HG03565 (cell line): ENCODE data around the gene PAX7.
"Not testable (repeated sequence)": the region's sequence is repeated elsewhere in the genome, so short reads cannot be mapped to it uniquely, and the experiment has no call there.

ENCODE experiments used
- ATAC-seq: cut with Tn5 transposase; IDR thresholded peaks from one replicate; pipeline ENCODE4 v1.9.1; 2021; ENCODE audit warnings: mild to moderate bottlenecking, moderate library complexity; ENCODE audit not compliant: unreplicated experiment

Gene PAX7

DNA sequence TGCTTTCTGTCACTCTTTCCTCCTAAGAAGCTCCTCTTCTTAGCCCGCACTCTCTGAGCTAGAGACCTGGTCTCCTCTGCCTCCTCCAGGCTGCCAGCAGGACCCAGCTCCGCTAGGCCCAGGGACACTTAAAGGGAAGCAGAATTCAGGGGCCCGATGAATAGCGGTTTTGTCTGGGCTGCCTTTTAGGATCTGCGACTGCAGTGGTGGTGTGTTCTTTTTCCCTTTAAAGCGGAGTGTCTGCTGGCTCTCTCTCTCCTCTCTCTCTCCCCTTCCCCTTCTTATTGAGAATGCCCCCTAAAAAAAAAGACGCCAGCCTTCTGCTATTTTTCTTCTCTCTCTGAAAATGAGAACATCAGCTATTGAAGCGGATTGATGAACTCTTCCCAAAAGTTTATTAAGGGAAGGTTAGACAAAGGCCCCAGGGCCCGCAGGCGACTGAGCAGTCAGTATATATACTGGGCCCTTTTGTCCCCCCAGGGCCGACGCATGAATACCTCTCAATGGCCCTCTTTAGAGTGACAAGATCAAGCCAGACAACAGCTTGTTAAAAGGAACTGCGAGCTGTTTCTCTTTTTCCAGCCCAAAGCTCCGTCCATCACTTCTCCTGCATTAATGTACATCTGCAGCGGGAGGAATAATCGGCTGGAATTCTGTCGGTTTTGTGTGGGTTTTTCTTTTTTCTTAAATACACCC, 27.0 kb downstream of the PAX7 start:
- ATAC-seq: no peak

DNA sequence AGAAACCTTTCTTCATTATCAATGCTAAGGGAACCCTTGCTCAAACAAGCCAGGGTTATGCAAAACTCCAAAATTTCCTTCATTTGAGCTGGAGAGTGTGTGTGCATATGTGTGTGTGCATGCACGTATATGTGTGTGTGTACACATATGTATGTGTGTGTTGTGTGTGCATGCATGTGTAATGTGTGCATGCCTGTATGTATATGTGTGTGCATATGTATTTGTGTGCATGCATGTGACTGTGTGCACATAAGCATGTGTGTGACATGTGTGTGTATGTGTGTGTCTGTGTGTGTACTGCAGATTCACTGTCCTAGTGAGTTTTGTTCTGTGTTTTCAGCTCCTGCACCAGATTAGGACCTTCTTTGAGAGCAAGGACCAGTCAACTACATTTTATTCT, 28.2 kb downstream of the PAX7 start:
- ATAC-seq: no peak

DNA sequence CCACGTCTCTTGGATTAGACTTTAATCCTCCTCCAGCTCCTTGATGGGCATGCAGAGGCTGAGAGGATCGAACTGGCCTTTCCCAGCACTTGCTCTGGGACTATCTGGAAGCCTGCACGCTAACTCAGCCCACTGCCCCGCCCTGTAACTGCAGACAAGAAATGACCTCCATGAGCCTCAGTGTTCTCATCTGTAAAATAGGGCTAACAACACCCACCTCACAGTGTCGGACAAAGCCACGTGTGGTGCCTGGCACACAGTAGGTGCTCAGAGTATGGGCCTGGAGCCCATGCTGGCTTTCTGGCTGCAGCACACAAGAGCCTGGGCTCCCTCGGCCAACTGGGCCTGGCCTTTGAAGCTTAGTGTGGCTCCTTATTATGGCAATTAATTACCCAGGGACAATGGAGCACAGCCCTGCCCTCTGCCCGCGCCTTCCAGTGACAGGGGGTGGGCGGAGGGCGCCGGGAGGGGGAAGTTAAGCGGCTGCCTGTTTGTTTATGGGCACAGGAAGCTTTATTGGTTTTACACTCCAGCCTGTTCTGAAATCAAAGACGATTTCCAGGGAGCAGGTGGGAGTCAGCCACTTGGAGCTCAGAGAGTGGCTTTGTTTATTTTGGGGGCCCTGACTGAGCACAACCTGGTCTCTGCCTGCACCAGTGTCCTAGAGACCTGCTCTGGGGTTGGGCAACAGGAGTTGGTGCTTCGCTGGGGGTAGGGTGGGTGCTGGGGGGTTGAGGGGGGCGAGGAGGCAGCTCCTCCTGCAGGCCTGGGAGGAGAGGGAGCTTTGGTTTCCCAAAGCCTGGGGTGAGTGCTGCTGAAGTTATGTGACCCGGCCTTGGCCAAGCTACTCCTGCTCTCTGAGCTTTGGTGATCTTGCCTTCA, 31.0 kb downstream of the PAX7 start:
- ATAC-seq: no peak

DNA sequence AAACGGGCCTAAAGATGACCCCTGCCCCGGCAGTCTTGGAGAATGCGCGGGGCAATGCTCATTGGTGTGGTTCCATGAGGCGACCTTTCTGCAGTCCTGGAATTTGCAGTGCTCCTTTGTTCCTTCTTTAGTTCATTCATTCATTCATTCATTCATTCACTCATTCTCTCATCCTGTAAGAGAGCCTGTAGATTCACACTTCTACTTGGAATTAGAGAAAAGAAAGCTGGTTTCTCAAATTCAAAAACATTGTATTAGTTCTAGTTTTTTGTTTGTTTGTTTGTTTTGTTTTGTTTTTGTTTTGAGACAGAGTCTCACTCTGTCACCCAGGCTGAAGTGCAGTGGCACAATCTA, 31.6 kb downstream of the PAX7 start:
- no peak for ATAC-seq

GRCh38 chr1:18666317-18666920, 35.8 kb downstream of the PAX7 start:
- no peak for ATAC-seq

DNA sequence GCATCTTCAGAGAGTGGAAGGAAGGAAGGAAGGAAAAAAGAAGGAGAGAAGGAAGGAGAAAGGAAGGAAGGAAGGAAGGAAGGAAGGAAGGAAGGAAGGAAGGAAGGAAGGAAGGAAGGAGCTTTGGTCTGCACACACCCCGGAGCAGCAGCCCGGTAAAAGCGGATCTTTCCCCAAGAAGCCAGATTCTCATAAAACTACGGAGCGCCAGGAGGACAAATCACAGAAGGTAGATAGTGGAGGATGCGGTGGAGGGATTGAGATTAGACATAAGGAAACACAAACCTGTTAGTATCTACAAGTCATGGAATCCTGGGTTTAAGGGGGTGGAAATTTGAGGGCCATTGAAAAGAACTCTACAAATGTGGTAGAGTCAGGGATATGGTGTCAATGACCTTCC, 36.7 kb downstream of the PAX7 start:
- no peak for ATAC-seq

- no peak for ATAC-seq
These were observed 37.4 kb downstream of the PAX7 start for GRCh38 chr1:18668046-18668445.

GRCh38 chr1:18668750-18669404, 38.2 kb downstream of the PAX7 start:
- no peak for ATAC-seq

DNA sequence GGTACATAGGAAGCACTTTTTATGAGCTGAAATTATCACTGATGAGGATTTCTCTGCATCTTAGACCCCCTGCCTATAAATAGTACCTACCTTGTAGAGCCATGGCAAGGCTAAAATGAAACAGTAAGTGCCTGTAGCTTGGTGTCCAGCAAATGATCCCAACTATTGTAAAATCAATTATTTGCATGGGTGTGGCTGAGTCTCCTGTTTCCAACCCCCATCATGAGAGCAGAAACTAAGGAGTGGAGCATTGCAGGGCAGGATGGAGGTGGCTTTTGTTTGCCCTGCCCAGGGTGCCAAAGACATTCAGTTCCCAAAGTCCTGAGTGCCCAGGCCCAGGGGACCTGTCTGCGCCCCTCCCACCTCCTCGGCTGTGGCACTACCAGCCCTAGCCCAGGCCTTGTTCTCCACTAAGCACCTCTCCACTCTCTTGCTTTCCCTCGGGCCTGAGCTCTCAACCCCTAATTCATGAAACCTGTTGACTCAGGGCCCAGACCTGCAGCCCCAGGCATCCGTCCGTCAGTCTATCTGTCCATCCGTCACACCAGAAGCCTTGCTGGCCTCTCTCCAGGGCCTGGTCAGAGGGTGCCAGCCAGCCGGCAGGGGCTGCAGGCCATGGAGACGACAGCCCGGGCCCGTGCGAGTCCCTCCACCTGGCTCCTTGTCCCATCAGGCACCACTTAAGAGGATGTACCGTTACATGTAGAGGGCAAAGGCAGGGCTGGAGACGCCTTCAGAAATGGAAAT, 39.6 kb downstream of the PAX7 start:
- ATAC-seq: no peak

GRCh38 chr1:18670868-18671225, 40.2 kb downstream of the PAX7 start:
- no peak for ATAC-seq

DNA sequence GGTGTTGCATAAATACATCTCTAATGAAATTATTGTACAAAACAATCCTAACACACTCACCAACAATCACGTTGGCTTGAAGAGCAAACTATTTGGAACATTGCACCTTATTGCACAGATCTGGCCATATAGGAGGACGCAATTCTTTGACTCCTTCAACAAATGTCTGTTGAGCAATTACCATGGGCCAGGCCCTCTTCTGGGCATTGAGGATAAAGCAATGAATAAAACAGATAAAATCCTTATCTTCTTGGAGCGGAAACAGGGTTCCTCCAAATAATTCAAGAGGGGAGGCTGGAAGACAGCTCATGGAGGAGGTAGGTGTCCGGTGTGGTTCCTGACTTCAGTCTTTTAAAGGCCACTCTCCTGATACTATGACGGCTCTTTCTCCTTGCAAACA, 43.3 kb downstream of the PAX7 start:
- ATAC-seq: no peak

GRCh38 chr1:18676332-18676781, 45.7 kb downstream of the PAX7 start:
- ATAC-seq: no peak

- no peak for ATAC-seq
These were observed 50.8 kb downstream of the PAX7 start for GRCh38 chr1:18681423-18681835.

DNA sequence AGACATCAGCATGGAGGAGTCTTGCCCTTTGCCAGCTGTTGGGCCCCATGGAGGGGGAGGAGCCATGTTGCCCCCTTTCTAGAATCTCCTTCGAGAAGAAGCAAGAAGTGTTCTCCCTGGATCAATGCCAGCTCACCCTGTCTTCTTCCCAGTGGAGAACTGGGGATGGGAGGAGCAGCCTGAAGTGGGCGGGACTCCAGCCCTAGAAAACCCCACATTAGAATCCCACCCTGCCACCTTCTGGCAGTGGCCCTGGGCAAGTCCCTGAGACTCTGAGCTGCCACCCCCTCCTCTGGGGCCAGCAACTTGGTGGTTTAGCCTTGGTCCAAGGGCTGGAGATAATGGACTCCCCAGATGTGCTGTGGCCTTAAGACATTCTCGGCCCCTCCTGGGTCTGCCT, 51.7 kb downstream of the PAX7 start:
- ATAC-seq: no peak

DNA sequence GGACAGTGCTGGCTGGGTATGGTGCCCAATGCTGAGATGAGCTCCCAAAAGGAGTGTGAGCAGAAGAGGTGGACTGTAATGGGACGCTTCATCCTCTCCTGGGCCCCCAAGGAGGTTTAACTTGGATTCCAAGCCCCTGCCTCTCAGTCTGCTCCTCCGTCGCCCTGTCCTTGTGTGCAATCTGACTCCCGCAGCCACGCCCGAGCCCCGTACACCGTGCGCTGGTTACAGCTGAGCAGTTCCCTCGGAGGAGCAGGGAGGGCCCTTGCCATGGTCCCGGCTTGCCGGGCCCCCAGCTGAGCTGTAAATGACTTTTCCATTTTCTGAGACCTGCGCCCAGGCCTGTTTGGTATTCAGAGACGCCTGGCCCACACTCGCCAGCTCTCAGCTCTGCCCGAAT, 53.7 kb downstream of the PAX7 start:
- no peak for ATAC-seq

DNA sequence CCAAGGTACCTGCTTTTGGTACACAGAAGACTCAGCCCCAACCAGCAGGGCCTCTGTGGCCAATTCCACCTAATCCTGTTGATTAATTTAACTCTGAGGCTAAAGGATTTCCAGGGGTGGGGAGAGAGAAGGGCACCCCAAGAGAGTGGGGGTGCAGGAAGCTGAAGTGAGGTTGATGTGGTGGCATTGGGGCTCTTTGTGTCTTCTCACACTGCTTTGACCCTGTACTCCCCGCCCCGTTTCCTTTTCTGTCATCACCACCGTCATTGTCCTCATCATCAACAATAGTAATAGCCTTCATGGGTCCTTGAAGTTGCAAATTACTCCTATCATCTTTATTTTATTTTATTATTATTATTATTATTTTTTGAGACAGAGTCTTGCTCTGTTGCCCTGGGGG, 55.9 kb downstream of the PAX7 start:
- no peak for ATAC-seq

DNA sequence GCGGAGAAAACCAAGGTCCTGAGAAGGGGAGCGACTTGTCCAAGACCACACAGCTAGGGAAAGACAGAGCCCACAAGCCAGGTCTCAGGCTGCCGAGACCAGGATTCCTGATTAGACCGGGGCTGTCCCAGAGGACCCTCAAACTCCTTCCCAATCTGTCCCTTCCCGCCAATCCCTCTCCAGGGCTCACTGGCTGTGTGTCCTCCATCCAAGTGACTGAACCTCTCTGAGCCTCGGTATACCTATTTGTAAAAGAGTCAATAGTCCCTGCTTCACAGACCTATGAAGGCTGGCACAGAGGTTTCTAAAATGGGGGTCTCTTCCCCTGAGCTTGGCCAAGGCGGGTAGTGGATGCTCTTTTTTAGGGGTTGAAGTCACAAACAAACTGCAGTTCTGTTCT, 56.6 kb downstream of the PAX7 start:
- ATAC-seq: no peak

GRCh38 chr1:18691648-18692047, 61.0 kb downstream of the PAX7 start:
- ATAC-seq: no peak

DNA sequence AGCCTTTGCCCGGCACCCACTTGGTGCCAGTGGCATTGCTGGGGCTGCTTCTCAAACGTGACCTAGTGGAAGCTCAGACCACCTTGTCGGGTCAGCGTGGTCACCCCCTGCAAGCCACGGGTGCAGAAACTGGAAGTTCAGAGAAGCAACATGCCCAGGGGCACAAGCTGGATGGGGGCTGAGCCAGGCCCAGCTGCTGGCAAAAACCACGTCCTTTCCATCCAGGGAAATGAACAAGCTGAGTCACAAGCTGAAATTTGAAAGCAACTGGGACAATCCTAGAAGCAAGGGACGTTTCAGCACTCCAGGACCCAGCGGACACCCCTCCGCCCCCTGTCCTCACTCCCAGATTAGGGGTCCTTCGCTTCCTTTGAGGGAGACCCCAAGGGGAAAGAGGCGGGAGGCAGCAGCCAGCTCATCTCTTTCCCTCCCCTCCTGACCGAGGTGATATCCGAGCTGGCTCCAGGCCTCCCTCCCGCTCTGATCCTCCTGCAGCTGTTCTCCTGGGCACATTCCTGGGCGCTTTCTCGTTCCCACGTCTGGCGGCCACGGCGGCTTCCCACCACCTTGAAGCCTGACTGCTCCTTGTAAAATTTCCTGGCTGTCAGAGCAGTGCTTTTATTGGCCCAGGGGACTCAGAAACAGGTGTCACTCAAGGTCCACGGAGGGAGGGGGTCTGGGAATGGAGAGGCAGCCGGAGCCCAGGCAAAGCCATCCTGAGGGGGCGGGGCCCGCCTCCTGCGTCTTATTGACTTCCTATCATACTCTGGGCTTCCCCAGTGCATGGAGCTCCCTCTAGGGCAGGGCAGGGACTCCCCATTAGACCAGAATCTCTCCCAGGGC, 62.8 kb downstream of the PAX7 start:
- ATAC-seq: no peak

DNA sequence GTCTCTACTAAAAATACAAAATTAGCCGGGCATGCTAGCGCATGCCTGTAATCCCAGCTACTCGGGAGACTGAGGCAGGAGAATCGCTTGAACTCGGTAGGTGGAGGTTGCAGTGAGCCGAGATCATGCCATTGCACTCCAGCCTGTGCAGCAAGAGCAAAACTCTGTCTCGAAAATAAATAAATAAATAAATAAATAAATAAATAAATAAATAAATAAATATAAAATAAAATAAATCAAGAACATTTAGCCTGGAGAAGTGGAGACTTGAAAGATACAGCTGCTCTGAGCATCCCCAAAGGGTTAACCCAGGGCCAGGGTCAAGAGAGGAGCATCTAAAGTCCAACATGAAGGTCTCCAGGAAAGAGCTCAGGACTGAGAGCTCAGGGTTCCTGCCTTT, 63.6 kb downstream of the PAX7 start:
- not testable (repeated sequence) for ATAC-seq
